ENCODE results near the gene NOB1.

- TF ChIP-seq RCOR1 (IDR thresholded peaks at IDR 0.05; ENCODE audit: insufficient replicate concordance, low read length) (no peak), CTCF (conservative IDR thresholded peaks at IDR 0.05; ENCODE audit: low read depth, low read length) (peak; percentile 41), POLR2A (IDR thresholded peaks at IDR 0.05; ENCODE audit: low read depth, low read length) (no peak), RFX5 (IDR thresholded peaks at IDR 0.05; ENCODE audit: low read depth, low read length) (no peak), RAD21 (IDR thresholded peaks at IDR 0.05; ENCODE audit: low read length) (peak; percentile 40), BHLHE40 (IDR thresholded peaks at IDR 0.05; ENCODE audit: low read depth, low read length) (no peak), CEBPB (IDR thresholded peaks at IDR 0.05; ENCODE audit: low read depth, low read length) (no peak), SMC3 (IDR thresholded peaks at IDR 0.05; ENCODE audit: low read depth, low read length) (peak; percentile 59), MXI1 (IDR thresholded peaks at IDR 0.05; ENCODE audit: borderline replicate concordance, low read depth, low read length) (no peak), NFE2L2 (IDR thresholded peaks at IDR 0.05; ENCODE audit: low read depth, low read length) (no peak), CHD1 (IDR thresholded peaks at IDR 0.05; ENCODE audit: low read depth, low read length) (no peak)
- TF ChIP-seq, protein P1, sequence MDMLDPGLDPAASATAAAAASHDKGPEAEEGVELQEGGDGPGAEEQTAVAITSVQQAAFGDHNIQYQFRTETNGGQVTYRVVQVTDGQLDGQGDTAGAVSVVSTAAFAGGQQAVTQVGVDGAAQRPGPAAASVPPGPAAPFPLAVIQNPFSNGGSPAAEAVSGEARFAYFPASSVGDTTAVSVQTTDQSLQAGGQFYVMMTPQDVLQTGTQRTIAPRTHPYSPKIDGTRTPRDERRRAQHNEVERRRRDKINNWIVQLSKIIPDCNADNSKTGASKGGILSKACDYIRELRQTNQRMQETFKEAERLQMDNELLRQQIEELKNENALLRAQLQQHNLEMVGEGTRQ (IDR thresholded peaks at IDR 0.05; ENCODE audit: low read depth, low read length): no peak
- TF ChIP-seq, protein P2, sequence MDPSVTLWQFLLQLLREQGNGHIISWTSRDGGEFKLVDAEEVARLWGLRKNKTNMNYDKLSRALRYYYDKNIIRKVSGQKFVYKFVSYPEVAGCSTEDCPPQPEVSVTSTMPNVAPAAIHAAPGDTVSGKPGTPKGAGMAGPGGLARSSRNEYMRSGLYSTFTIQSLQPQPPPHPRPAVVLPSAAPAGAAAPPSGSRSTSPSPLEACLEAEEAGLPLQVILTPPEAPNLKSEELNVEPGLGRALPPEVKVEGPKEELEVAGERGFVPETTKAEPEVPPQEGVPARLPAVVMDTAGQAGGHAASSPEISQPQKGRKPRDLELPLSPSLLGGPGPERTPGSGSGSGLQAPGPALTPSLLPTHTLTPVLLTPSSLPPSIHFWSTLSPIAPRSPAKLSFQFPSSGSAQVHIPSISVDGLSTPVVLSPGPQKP (IDR thresholded peaks at IDR 0.05; ENCODE audit: borderline replicate concordance, low read depth, low read length): no peak
Measured at GRCh38 chr16:69798466-69798865, 43.7 kb upstream of the NOB1 start.

Data from IMR-90 (cell line).